HG03159 (cell line): ENCODE measurements around the gene ABAT.

Experiments used
- ATAC-seq: cut with Tn5 transposase; IDR thresholded peaks from one replicate; pipeline ENCODE4 v1.9.1; 2021; ENCODE audit warnings: mild to moderate bottlenecking, moderate library complexity; ENCODE audit not compliant: unreplicated experiment

Gene ABAT

GRCh38 chr16:8714807-8715206 is 40.4 kb downstream of the ABAT start:
- ATAC-seq, result no peak

GRCh38 chr16:8716052-8716451 is 41.6 kb downstream of the ABAT start:
- ATAC-seq, result no peak

GRCh38 chr16:8716592-8716991 is 42.2 kb downstream of the ABAT start:
- ATAC-seq, result no peak

- ATAC-seq, result no peak
These were observed 43.1 kb downstream of the ABAT start for GRCh38 chr16:8717469-8717868.

- no peak for ATAC-seq
These were observed 43.5 kb downstream of the ABAT start for GRCh38 chr16:8717892-8718415.

GRCh38 chr16:8718851-8719680 is 44.6 kb downstream of the ABAT start:
- no peak for ATAC-seq

GRCh38 chr16:8720080-8720966 is 45.9 kb downstream of the ABAT start:
- no peak for ATAC-seq

GRCh38 chr16:8720967-8721308 is 46.5 kb downstream of the ABAT start:
- no peak for ATAC-seq

GRCh38 chr16:8721336-8722024 is 47.1 kb downstream of the ABAT start:
- no peak for ATAC-seq

- ATAC-seq, result no peak
These were observed 47.6 kb downstream of the ABAT start for GRCh38 chr16:8722025-8722348.

GRCh38 chr16:8725513-8726178 is 51.2 kb downstream of the ABAT start:
- ATAC-seq, result no peak

GRCh38 chr16:8727131-8727806 is 52.9 kb downstream of the ABAT start:
- no peak for ATAC-seq

- ATAC-seq, result no peak
These were observed 53.6 kb downstream of the ABAT start for GRCh38 chr16:8727857-8728618.

- ATAC-seq, result no peak
These were observed 55.4 kb downstream of the ABAT start for GRCh38 chr16:8729779-8730334.

GRCh38 chr16:8730335-8730915 is 56.0 kb downstream of the ABAT start:
- no peak for ATAC-seq

GRCh38 chr16:8733849-8734540 is 59.6 kb downstream of the ABAT start:
- no peak for ATAC-seq

GRCh38 chr16:8735574-8735973 is 61.2 kb downstream of the ABAT start:
- ATAC-seq, result no peak

- no peak for ATAC-seq
These were observed 61.8 kb downstream of the ABAT start for GRCh38 chr16:8736123-8736668.
